A549 treated with Hydrocortisone at 1 μM for 4 hours (cell line): Measurements from ENCODE around the gene MRAP2. TPM values are rescaled to one million over a fixed set of nuclear protein-coding genes. Genes with fewer than 3 reads are reported as not detected.

Experiments
- total RNA-seq: library from RNA; stranded (reverse); fragments of 200-300 nt; extraction: Qiagen RNA extraction; gene quantifications from 5 replicates; pipeline ENCODE4 v1.2.3, GENCODE V29; 2022

The MRAP2 gene
- total RNA-seq = 1.4 to 1.9 TPM (median 1.8 TPM) in 5 replicates

GRCh38 chr6:84033523-84034451 lies at the start of gene MRAP2:
TSS of gene MRAP2 (plus strand) at chr6:84033772. CDS start at chr6:84055319, 21,547 bp downstream.

Other genes with a start within 250 kb of the MRAP2 start
- gene RIPPLY2, start 180.4 kb upstream of the MRAP2 start, total RNA-seq = 0.32 to 0.58 TPM (median 0.39 TPM) in 5 replicates
- 21.3 to 26.3 TPM (median 23.1 TPM) in 5 replicates for gene CYB5R4, start 174.1 kb upstream of the MRAP2 start, total RNA-seq
- gene CEP162, start 193.9 kb downstream of the MRAP2 start, total RNA-seq = 0.95 to 1.9 TPM (median 1.6 TPM) in 5 replicates